Esophagus squamous epithelium (tissue), 5 donors: ENCODE measurements around the gene PRRX2. TPM values are rescaled to one million over a fixed set of nuclear protein-coding genes. Genes with fewer than 3 reads are reported as not detected.
A peak's percentile ranks its signal among the peaks of the same experiment; 100 is the strongest.

Experiments
- DNase-seq: peaks from one replicate; lab custom pipeline; 2025; lab: John Stamatoyannopoulos, UW
- H3K27ac ChIP-seq, 4 donors: fragments of 200-600 bp; sonication (generic); one replicate each; pipeline ENCODE4 v1.5.1; 2016 to 2019; ENCODE audit warnings: mild to moderate bottlenecking in 1 of 4
- H3K27me3 ChIP-seq, 4 donors: fragments of 200-600 bp; sonication (generic); 1 replicate in 3 of 4; 2 replicates in 1 of 4; pipeline versions ENCODE4 v1.5.1 to v1.6.0; 2017 to 2021; ENCODE audit warnings: antibody characterized with exemption in 1 of 4
- H3K36me3 ChIP-seq, 3 donors: fragments of 200-600 bp; sonication (generic); one replicate each; pipeline ENCODE4 v1.5.1; 2016 to 2019
- H3K4me1 ChIP-seq, 3 donors: fragments of 200-600 bp; sonication (generic); one replicate each; pipeline ENCODE4 v1.5.1; 2017 to 2019
- H3K4me3 ChIP-seq, 4 donors: fragments of 200-600 bp; sonication (generic); 1 replicate in 3 of 4; 2 replicates in 1 of 4; pipeline ENCODE4 v1.5.1; 2016 to 2019; ENCODE audit warnings: mild to moderate bottlenecking in 2 of 4, moderate library complexity in 1 of 4
- H3K9me3 ChIP-seq, 3 donors: fragments of 200-600 bp; sonication (generic); one replicate each; pipeline ENCODE4 v1.5.1; 2016 to 2019
- POLR2A ChIP-seq, 4 donors: fragments of 450-650 bp; IDR thresholded peaks; one replicate each; pipeline ENCODE4 v1.6.1; 2017; ENCODE audit warnings: antibody characterized with exemption in 4 of 4, mild to moderate bottlenecking in 4 of 4, moderate library complexity in 3 of 4
- WGBS, 2 donors: methylation state at CpG; one replicate each; pipeline ENCODE4 v1.1.5; 2018; 5-methylcytosine and 5-hydroxymethylcytosine counted together
- intact Hi-C: fragments of 100-400 bp; cut with DNase I; formaldehyde crosslinking; loops from one replicate; pipeline ENCODE4 v1.15.0; 2022
- total RNA-seq, 4 donors: library from RNA; depleted of rRNA; stranded (reverse); fragments of >200 nt; gene quantifications; one replicate each; pipeline ENCODE4 v1.1.0, GENCODE V29; 2016
- TF ChIP-seq, protein P1 (sequence below), 6 experiments: fragments of 450-650 bp in 4 of 6; fragments of 200-600 bp in 2 of 6; sonication (generic) in 2 of 6; IDR thresholded peaks; one replicate each; pipeline ENCODE4 v1.5.1; 2016 to 2019; ENCODE audit warnings: antibody characterized with exemption in 6 of 6, mild to moderate bottlenecking in 4 of 6, moderate library complexity in 4 of 6
- donor health status: DM: yes; HTN: yes; CAD: no.

PRRX2 gene
- total RNA-seq, 4 donors from 2014 or later, result 0.82 to 3.8 (median 2.3) TPM

DNA sequence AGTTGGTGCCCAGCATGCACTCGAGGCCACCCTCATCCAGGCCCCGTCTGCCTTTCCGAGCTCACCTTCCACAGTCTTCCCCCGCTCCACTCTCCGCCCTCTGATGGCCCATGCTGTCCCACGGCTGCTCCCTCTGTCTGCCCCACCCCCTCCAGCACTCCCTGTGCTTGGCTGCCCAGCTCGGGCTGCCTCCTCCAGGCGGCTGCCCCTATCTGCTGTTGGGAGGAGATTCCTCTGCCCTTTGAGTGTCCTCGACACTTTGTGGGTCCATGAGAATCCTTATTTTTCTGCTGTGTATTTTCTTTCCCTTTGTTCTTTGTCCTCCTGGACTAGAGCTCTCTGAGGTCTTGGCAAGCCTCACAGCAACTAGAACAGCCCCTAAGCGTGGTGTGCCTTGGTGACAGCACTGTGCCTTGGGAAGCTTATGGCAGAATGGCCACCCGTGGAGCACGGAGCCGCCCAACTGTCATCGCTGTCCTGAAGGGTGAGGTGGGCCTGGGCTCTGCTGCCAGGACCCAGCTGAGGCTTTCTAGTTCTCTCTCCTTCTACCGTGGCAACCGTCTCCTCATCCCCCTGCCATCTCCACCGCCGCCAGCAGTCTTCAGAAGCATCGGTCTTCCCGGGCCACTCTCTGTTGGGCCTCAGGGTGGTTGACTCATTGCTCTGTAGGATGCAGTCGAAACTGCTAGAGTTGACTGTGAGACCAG, 34.3 kb upstream of the PRRX2 start:
- 55 to 65% methylated on average over 20 of the region's 21 CpGs for WGBS, 2 donors
- H3K27ac ChIP-seq, result peak overlapping the region in 2 of 4 donors; percentile 38 to 43
- no peaks in the 10 kb centered on the region for H3K9me3 ChIP-seq
- H3K36me3 ChIP-seq, result peaks cover 15 to 39% (median 27%) of the 10 kb centered on the region in 3 donors
- H3K4me1 ChIP-seq, result peaks cover 23 to 64% (median 40%) of the 10 kb centered on the region in 3 donors
- H3K4me3 ChIP-seq, result no peak overlapping the region
- DNase-seq, result no peak
- intact Hi-C loops, result no loop called here
- H3K27me3 ChIP-seq, result no peaks in the 10 kb centered on the region
- no peak for TF ChIP-seq POLR2A (IDR thresholded peaks at IDR 0.05)
- TF ChIP-seq, protein P1, sequence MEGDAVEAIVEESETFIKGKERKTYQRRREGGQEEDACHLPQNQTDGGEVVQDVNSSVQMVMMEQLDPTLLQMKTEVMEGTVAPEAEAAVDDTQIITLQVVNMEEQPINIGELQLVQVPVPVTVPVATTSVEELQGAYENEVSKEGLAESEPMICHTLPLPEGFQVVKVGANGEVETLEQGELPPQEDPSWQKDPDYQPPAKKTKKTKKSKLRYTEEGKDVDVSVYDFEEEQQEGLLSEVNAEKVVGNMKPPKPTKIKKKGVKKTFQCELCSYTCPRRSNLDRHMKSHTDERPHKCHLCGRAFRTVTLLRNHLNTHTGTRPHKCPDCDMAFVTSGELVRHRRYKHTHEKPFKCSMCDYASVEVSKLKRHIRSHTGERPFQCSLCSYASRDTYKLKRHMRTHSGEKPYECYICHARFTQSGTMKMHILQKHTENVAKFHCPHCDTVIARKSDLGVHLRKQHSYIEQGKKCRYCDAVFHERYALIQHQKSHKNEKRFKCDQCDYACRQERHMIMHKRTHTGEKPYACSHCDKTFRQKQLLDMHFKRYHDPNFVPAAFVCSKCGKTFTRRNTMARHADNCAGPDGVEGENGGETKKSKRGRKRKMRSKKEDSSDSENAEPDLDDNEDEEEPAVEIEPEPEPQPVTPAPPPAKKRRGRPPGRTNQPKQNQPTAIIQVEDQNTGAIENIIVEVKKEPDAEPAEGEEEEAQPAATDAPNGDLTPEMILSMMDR (IDR thresholded peaks at IDR 0.05), result peak in 1 of 6 experiments; percentile 33

DNA sequence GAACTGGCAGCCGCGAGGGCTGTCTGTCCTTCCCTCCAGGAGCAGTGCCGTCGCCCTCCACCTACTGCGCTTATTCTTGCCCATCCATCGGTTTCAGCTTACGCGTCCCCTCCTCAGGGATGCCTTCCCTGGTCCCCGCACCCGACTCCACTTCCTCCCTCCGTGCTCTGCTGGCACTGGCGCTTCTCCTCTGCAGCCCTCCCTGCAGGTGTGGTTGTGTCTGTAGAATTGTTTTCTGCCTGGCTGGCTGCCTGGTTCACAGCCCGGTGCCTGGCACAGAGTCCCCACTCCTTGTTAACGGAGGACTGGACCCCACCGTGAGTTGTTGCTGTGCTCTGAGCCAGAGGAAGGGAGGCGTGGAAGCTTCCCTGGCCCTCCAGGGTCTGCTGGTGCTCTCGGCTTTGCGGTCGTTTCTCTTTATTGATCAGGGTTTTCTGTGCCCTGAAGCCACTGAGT, 33.7 kb upstream of the PRRX2 start:
- H3K9me3 ChIP-seq, result no peaks in the 10 kb centered on the region
- no peak for DNase-seq
- H3K36me3 ChIP-seq, result peaks cover 17 to 45% (median 30%) of the 10 kb centered on the region in 3 donors
- 43 to 52% methylated on average over 13 to 14 of the region's 19 CpGs for WGBS, 2 donors
- H3K4me3 ChIP-seq, result peak overlapping the region in 1 of 4 donors; percentile 12
- peak overlapping the region in 3 of 4 donors; percentile 5 to 43 (median 38) for H3K27ac ChIP-seq
- TF ChIP-seq, protein P1 (IDR thresholded peaks at IDR 0.05), result no peak
- TF ChIP-seq POLR2A (IDR thresholded peaks at IDR 0.05), result no peak
- intact Hi-C loops, result no loop called here
- no peaks in the 10 kb centered on the region for H3K27me3 ChIP-seq
- H3K4me1 ChIP-seq, result peaks cover 22 to 61% (median 40%) of the 10 kb centered on the region in 3 donors

DNA sequence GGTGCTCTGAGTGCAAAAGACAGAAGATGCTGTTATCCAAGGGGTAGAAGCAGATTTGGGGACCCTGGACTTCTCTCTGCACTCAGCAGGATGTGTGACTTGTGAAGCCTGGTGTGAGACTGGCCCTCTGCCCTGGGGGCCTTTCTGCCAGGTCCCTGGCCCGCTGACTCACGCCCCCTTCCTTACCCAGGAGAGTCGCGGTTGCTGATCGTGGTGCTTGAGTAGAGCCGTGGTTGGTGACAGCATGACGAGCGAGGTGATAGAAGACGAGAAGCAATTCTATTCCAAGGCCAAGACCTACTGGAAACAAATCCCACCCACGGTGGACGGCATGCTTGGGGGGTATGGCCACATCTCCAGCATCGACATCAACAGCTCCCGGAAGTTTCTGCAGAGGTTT, 33.0 kb upstream of the PRRX2 start:
- no peaks in the 10 kb centered on the region for H3K27me3 ChIP-seq
- no peak overlapping the region for H3K27ac ChIP-seq
- no peak overlapping the region for H3K4me3 ChIP-seq
- H3K36me3 ChIP-seq, result peaks cover 25 to 52% (median 38%) of the 10 kb centered on the region in 3 donors
- no peak for DNase-seq
- TF ChIP-seq, protein P1 (IDR thresholded peaks at IDR 0.05), result no peak
- no peak for TF ChIP-seq POLR2A (IDR thresholded peaks at IDR 0.05)
- peaks cover 15 to 61% (median 32%) of the 10 kb centered on the region in 3 donors for H3K4me1 ChIP-seq
- no peaks in the 10 kb centered on the region for H3K9me3 ChIP-seq
- intact Hi-C loops, result no loop called here
- WGBS, 2 donors, result 82 to 92% methylated on average over 4 to 5 of the region's 13 CpGs

DNA sequence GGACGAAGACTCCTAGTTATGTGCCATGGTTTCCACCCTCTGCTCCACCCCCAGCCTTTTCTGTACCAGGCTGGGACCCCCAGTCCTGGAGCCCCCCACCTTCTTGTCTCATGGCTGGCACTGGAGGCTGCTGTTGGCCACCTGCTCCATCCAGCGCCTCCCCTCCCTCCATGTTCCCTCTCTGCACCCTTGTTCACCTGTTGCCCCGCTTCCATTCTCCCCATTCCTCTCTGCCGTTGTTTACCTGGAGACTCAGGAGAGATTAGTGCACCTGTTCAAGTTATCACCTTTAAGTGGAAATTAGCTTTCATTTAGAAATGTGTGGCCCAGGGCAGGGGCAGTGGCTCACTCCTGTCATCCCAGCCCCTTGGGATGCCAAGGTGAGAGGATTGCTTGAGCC, 32.2 kb upstream of the PRRX2 start:
- Histone ChIP-seq H3K27me3 (no peaks in the 10 kb centered on the region), H3K4me3 (no peak overlapping the region), H3K36me3 (peaks cover 28 to 60% (median 46%) of the 10 kb centered on the region in 3 donors), H3K27ac (no peak overlapping the region), H3K4me1 (peaks cover 9 to 53% (median 25%) of the 10 kb centered on the region in 3 donors), H3K9me3 (no peaks in the 10 kb centered on the region)
- 95 to 96% methylated on average over 4 of the region's 4 CpGs for WGBS, 2 donors
- no peak for DNase-seq
- TF ChIP-seq, protein P1 (IDR thresholded peaks at IDR 0.05), result no peak
- TF ChIP-seq POLR2A (IDR thresholded peaks at IDR 0.05), result no peak
- intact Hi-C loops, result no loop called here

DNA sequence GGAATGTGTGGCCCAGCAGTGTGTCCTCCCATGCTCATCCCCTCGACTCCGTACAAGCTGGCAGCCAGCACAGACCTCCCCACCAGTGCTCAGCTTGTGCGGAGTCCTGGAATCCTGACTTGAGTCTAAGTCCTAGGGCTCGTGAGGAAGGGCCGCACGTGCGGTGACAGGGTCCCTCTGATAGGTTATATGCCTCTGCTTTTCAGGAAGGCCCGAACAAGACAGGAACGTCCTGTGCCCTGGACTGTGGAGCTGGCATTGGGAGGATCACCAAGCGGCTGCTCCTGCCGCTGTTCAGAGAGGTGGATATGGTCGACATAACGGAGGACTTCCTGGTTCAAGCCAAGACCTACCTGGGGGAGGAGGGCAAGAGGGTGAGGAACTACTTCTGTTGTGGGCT, 31.6 kb upstream of the PRRX2 start:
- TF ChIP-seq POLR2A (IDR thresholded peaks at IDR 0.05), result no peak
- TF ChIP-seq, protein P1 (IDR thresholded peaks at IDR 0.05), result no peak
- intact Hi-C loops, result no loop called here
- Histone ChIP-seq H3K4me3 (no peak overlapping the region), H3K27me3 (no peaks in the 10 kb centered on the region), H3K27ac (peak overlapping the region in 1 of 4 donors; percentile 5), H3K9me3 (no peaks in the 10 kb centered on the region), H3K4me1 (peaks cover 9 to 47% (median 21%) of the 10 kb centered on the region in 3 donors), H3K36me3 (peaks cover 28 to 66% (median 48%) of the 10 kb centered on the region in 3 donors)
- DNase-seq, result no peak
- 60 to 74% methylated on average over 1 to 4 of the region's 13 CpGs for WGBS, 2 donors
